Breast epithelium (tissue), 4 donors: ENCODE measurements around the gene CD7. TPM values are rescaled to one million over a fixed set of nuclear protein-coding genes. Genes with fewer than 3 reads are reported as not detected.

Experiments used
- DNase-seq, 2 donors: peaks; one replicate each; pipeline ENCODE4 v3.0.0-alpha.2; 2019; ENCODE audit warnings: low spot score in 2 of 2
- H3K27ac ChIP-seq, 2 donors: fragments of 200-600 bp; sonication (generic) in 1 of 2; one replicate each; pipeline ENCODE4 v1.5.1; 2016 to 2019; ENCODE audit warnings: mild to moderate bottlenecking in 1 of 2
- H3K27me3 ChIP-seq, 2 donors: fragments of 200-600 bp; sonication (generic) in 1 of 2; one replicate each; pipeline versions ENCODE4 v1.5.1 to v1.6.0; 2017 to 2019; ENCODE audit warnings: control low read depth in 1 of 2, mild to moderate bottlenecking in 1 of 2
- H3K36me3 ChIP-seq: fragments of 200-600 bp; one replicate; pipeline ENCODE4 v1.5.1; 2019
- H3K4me1 ChIP-seq, 2 donors: fragments of 200-600 bp; sonication (generic); one replicate each; pipeline ENCODE4 v1.5.1; 2016 to 2019; ENCODE audit warnings: control low read depth in 1 of 2
- H3K4me3 ChIP-seq, 3 donors: fragments of 200-600 bp; sonication (generic); 1 replicate in 2 of 3; 2 replicates in 1 of 3; pipeline ENCODE4 v1.5.1; 2016 to 2019; ENCODE audit warnings: mild to moderate bottlenecking in 3 of 3, moderate library complexity in 2 of 3
- H3K9me3 ChIP-seq, 2 donors: fragments of 200-600 bp; sonication (generic) in 1 of 2; one replicate each; pipeline ENCODE4 v1.5.1; 2016 to 2019; ENCODE audit warnings: control low read depth in 1 of 2
- CTCF ChIP-seq, 3 donors: fragments of 450-650 bp; IDR thresholded peaks; one replicate each; pipeline ENCODE4 v1.5.1; 2016 to 2017; ENCODE audit warnings: antibody characterized with exemption in 3 of 3, mild to moderate bottlenecking in 3 of 3, moderate library complexity in 3 of 3
- POLR2A ChIP-seq: fragments of 450-650 bp; IDR thresholded peaks from one replicate; pipeline ENCODE4 v1.6.1; 2016; ENCODE audit warnings: antibody characterized with exemption, mild to moderate bottlenecking, moderate library complexity
- POLR2AphosphoS5 ChIP-seq, 3 donors: sonication (generic); formaldehyde crosslinking; IDR thresholded peaks; one replicate each; pipeline ENCODE4 v1.6.1; 2017; ENCODE audit warnings: antibody characterized with exemption in 3 of 3
- intact Hi-C: fragments of 100-400 bp; cut with DNase I; formaldehyde crosslinking; loops from one replicate; pipeline ENCODE4 v1.15.1; 2023; ENCODE audit warnings: low total_unique reads
- total RNA-seq, 3 donors: library from RNA; depleted of rRNA; stranded (reverse); fragments of >200 nt; gene quantifications; one replicate each; pipeline ENCODE4 v1.1.0, GENCODE V29; 2016

Gene CD7
- total RNA-seq, 3 donors from 2014 or later = 1.3 to 1.8 TPM; not detected in 1

- Histone ChIP-seq H3K4me3 (no peak within 1 kb of the TSS), H3K4me1 (peaks cover 0 to 6% of the 10 kb centered on the region in 2 donors), H3K27ac (no peak within 1 kb of the TSS), H3K27me3 (no peaks in the 10 kb centered on the region), H3K36me3 (no peaks in the 10 kb centered on the region), H3K9me3 (no peaks in the 10 kb centered on the region)
- intact Hi-C loops = loop anchor here (10.0 kb wide), 1 partner anchor 56 kb away; the partner anchor contains the start of genes HEXD and OGFOD3
- no peak for TF ChIP-seq POLR2AphosphoS5 (IDR thresholded peaks at IDR 0.05)
- no peak for TF ChIP-seq CTCF (IDR thresholded peaks at IDR 0.05)
- TF ChIP-seq POLR2A = no peak
- no peak for DNase-seq
Measured at GRCh38 chr17:82358465-82359350, 41.3 kb upstream of the CD7 start, which contains the start of gene TEX19. Gene TEX19 (plus strand): TSS chr17:82359247. CDS start chr17:82362151, 2,904 bp downstream.

- DNase-seq = no peak
- intact Hi-C loops = loop anchor here (1.0 to 10.0 kb wide), 2 partner anchors 15 to 57 kb away; partner anchors contain the start of genes HEXD and OGFOD3
- TF ChIP-seq POLR2A = no peak
- TF ChIP-seq POLR2AphosphoS5 (IDR thresholded peaks at IDR 0.05) = no peak
- no peak for TF ChIP-seq CTCF (IDR thresholded peaks at IDR 0.05)
- Histone ChIP-seq H3K36me3 (no peaks in the 10 kb centered on the region), H3K4me1 (peaks cover 0 to 6% of the 10 kb centered on the region in 2 donors), H3K9me3 (no peaks in the 10 kb centered on the region), H3K4me3 (no peak overlapping the region), H3K27ac (no peak overlapping the region), H3K27me3 (no peaks in the 10 kb centered on the region)
Measured at GRCh38 chr17:82357394-82357793, 40.0 kb upstream of the CD7 start.

- Histone ChIP-seq H3K27ac (peak overlapping the region in 1 of 2 donors; percentile 48), H3K4me1 (peaks cover 0 to 10% of the 10 kb centered on the region in 2 donors), H3K36me3 (no peaks in the 10 kb centered on the region), H3K27me3 (no peaks in the 10 kb centered on the region), H3K9me3 (no peaks in the 10 kb centered on the region), H3K4me3 (no peak overlapping the region)
- intact Hi-C loops = loop anchor here (1.0 to 10.0 kb wide), 2 partner anchors 15 to 58 kb away; partner anchors contain the start of genes HEXD and OGFOD3
- TF ChIP-seq POLR2A (no peak), CTCF (IDR thresholded peaks at IDR 0.05) (no peak), POLR2AphosphoS5 (IDR thresholded peaks at IDR 0.05) (no peak)
- DNase-seq = no peak
Measured at GRCh38 chr17:82356845-82357355, 39.5 kb upstream of the CD7 start.

GRCh38 chr17:82355770-82356427 lies 38.5 kb upstream of the CD7 start:
- peaks cover 0 to 11% of the 10 kb centered on the region in 2 donors for H3K4me1 ChIP-seq
- H3K27me3 ChIP-seq = no peaks in the 10 kb centered on the region
- TF ChIP-seq CTCF (IDR thresholded peaks at IDR 0.05) = no peak
- no peak for TF ChIP-seq POLR2A
- TF ChIP-seq POLR2AphosphoS5 (IDR thresholded peaks at IDR 0.05) = peak in 1 of 3 donors; percentile 42
- peak; percentile 84 to 96 for DNase-seq
- no peak overlapping the region for H3K4me3 ChIP-seq
- H3K27ac ChIP-seq = peak overlapping the region; percentile 48 to 75
- intact Hi-C loops = loop anchor here (10.0 kb wide), 1 partner anchor 59 kb away; the partner anchor contains the start of genes HEXD and OGFOD3
- H3K9me3 ChIP-seq = no peaks in the 10 kb centered on the region
- H3K36me3 ChIP-seq = no peaks in the 10 kb centered on the region
